Fibroblast of the aortic adventitia (primary cell): Measurements from ENCODE around the gene SLIT3. TPM values are rescaled to one million over a fixed set of nuclear protein-coding genes. Genes with fewer than 3 reads are reported as not detected.

Experiments used
- DNase-seq: peaks from one replicate; pipeline ENCODE4 v3.0.0-alpha.2; 2010; ENCODE audit warnings: low read depth
- H3K4me3 ChIP-seq: 2 replicates; pipeline ENCODE4 v1.5.1; 2011; ENCODE audit warnings: low read depth, mild to moderate bottlenecking, control low read depth, low read length, moderate library complexity
- total RNA-seq: library from RNA; depleted of rRNA; stranded (reverse); fragments of >200 nt; gene quantifications from 2 replicates; pipeline ENCODE4 v1.2.3, GENCODE V29; 2012; ENCODE audit warnings: low replicate concordance
- TF ChIP-seq, protein P1 (sequence below): IDR thresholded peaks from 2 replicates; pipeline ENCODE4 v1.5.1; 2011; ENCODE audit warnings: mild to moderate bottlenecking, low read length, control low read depth, inconsistent platforms; ENCODE audit not compliant: insufficient read depth

The SLIT3 gene
- total RNA-seq, 1 donor: 65.3 TPM

DNA sequence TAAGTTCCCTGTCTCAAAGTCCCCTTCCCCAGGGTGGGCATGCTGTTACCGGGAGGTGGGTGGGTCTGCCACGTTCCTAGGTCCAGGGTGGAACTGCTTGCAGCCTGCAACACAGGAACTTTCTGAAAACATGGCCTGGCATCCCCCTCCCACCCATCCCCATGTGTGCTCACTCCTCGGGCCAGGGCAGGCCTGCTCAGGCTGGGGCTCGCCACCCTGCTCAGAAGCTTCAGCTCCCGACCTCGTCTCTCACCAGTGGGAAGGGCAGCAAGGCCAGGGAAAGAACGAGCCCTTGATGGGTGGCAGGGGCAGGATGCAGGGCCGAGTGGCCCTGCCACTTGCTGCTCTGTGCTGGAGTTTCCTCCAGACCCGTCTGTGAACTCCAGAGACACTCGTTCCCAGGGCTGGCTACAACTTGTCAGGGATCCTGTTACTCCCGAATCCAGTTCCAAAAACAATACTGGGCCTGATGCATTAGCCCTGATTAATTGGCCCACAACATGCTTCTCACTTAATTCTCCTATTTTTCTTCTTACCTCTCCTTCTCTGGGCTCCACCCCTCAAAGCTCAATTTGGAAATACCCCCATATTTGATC is 197.3 kb downstream of the SLIT3 start:
- TF ChIP-seq, protein P1, sequence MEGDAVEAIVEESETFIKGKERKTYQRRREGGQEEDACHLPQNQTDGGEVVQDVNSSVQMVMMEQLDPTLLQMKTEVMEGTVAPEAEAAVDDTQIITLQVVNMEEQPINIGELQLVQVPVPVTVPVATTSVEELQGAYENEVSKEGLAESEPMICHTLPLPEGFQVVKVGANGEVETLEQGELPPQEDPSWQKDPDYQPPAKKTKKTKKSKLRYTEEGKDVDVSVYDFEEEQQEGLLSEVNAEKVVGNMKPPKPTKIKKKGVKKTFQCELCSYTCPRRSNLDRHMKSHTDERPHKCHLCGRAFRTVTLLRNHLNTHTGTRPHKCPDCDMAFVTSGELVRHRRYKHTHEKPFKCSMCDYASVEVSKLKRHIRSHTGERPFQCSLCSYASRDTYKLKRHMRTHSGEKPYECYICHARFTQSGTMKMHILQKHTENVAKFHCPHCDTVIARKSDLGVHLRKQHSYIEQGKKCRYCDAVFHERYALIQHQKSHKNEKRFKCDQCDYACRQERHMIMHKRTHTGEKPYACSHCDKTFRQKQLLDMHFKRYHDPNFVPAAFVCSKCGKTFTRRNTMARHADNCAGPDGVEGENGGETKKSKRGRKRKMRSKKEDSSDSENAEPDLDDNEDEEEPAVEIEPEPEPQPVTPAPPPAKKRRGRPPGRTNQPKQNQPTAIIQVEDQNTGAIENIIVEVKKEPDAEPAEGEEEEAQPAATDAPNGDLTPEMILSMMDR: no peak
- DNase-seq: no peak
- H3K4me3 ChIP-seq: no peak overlapping the region

DNA sequence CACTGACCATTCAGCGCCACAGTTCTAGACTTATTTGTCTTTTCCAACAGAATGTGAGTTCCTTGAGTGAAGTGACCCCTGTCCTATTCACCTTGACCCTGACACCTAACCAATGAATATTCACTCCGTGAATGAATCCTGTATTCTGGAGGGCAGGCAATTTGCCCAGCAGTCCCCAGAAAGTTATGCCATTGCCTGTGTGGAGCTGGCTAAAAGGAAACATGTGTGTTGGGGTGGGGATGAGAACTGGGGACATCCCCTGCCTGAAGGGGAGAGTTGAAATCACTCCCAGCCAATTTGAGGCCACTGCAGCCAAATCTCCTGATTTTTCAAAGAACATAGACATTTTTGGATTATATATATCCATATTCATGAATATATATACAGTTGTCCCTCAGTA is 199.0 kb downstream of the SLIT3 start:
- TF ChIP-seq, protein P1: no peak
- DNase-seq: no peak
- H3K4me3 ChIP-seq: no peak overlapping the region

DNA sequence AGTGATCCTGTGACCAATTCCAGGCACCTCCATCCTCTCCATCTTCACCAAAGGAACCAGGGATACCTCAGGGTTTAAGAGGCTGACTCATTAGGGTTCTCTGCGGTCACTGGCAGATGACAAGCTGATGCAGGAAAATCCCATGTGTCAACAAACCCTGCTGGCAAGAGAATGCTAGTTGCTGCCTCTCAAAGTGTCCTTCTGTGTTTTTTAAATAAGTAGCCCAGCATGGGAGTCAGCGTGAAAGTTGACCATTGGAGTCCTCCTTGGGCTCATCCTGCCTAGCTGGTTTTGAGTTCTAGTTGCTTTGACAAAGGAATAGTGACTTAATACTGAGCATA is 200.2 kb downstream of the SLIT3 start:
- TF ChIP-seq, protein P1: no peak
- peak; percentile 39 for DNase-seq
- H3K4me3 ChIP-seq: no peak overlapping the region

DNA sequence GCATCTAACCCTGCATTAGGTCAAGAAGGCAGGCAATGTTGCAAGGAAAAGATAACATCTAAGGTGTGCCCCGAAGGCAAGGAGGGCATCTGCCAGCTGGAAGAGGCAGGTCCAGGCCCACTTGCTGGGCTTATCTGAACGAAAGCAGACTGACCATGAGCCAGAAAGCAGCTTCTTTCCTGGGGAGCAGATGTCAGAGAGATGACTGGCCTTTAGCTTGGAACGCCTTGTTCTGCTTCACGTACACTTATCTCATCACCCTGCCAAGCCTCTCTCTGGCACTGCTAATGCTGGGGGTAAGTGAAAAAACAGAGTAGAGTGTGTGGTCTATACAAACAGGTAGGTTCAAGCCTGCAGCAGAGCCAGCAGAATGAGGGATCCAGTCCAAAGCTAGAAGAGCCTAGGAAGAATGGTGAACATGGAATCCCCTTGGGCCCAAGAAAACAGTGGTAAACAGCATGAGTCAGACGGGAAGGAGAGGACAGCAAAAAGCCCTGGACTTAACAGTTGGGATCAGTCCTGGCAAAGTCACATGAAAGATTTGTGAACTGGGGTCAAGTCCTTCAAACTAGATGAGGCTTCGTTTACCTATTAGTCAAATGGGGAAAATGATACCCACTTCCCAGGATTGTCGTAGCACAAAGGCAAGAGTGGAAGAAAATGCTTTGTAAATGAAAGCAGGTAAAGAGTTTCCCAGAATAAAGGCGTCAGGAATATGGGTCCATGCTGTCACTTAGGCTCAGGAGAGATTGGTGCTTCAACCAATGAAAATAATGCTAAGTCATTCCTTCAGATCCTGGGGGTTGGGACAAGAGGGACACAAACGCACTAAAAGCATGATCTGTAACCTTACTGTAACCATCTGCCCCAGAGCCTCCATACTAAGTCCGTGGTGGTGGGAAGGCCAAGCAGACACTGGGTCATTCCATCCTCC is 200.9 kb downstream of the SLIT3 start:
- H3K4me3 ChIP-seq: no peak overlapping the region
- TF ChIP-seq, protein P1: no peak
- peak; percentile 49 for DNase-seq

DNA sequence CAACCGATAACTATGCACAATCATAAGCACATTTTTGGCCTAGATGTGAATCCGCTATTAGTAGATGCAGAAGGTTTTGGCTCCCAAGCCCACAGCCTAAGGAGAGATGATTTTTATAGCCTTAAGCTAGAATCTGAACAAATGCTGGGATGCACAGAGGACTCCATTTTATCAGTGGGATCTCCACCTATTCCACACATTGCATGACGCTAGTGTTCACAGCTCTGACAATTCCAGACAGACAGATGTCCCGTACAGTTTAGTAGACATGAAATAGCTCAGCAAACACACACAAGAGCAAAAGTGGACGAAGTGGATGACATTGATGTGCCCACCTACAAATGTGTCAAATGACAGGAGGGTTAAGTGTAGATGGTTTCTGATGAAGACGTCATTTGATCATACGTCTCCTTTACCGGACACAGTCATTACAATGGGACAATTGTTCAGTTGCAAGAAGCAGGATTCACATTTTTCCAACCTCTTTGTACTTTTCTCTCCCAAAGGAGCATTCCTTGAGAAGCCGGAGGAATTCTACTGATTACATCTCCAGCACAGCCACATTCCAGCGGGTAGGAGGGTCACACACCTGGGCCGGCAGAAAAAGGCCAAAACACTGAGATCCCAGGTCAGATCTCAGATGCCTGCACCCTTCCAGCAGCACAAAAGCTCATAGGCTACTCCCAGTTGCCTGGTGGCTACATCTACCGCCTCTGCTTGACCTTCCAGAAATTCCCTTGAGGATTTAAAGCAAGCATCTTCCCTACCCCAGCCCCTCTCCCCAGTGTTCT is 202.4 kb downstream of the SLIT3 start:
- H3K4me3 ChIP-seq: no peak overlapping the region
- TF ChIP-seq, protein P1: no peak
- DNase-seq: no peak

DNA sequence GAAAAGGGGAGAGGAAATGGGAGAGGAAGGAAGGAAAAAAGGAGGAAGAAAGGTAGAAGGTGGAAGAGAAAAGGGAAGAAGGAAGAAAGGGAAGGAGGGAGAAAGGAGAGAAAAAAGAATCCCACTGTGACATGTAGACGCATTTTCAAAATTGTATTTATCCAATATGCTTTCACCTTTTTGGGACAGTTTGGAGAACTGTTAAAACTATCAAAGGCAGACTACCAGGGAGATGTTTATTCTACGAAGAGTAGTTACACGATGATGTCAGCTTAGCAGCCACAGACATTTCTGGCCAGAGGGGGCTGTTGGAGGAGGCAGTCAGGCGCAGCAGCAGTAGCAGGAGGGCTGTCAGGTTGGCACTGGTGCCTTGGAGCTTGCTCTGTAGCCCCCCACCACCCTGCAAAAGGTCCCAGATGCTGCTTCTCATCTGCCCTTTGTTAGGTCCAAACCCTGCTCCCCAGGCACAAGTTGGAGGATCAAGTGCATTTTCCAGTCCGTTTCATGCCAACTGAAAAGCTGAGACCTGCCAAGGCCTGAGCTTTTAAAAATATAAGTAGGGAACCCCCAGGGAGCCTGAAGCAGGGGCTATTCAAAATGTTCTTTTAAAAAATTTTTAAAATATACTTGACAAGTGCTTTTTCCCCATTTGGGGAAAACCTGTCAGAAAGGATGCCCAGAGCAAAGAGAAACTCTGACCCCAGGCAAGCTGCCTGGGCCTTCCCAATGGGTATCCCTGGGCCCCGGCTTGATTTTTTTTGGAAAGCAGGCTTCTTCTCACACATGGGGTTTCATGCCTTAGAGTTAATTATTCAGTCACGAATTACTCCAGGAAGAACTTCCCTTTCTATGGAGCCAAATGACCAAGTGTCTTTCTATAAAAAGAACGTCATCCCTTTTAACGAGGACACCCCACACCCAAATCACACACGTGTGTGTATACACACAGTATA is 203.3 kb downstream of the SLIT3 start:
- DNase-seq: peak; percentile 26
- TF ChIP-seq, protein P1: no peak
- no peak overlapping the region for H3K4me3 ChIP-seq
